Fibroblast of villous mesenchyme (primary cell): ENCODE measurements around the gene NAA15. TPM values are rescaled to one million over a fixed set of nuclear protein-coding genes. Genes with fewer than 3 reads are reported as not detected.
"Not testable (repeated sequence)": the region's sequence is repeated elsewhere in the genome, so short reads cannot be mapped to it uniquely, and the experiment has no call there.

Experiments used
- DNase-seq: peaks from one replicate; pipeline ENCODE4 v3.0.0-alpha.2; 2010; ENCODE audit warnings: low read depth
- H3K4me3 ChIP-seq: 2 replicates; pipeline ENCODE4 v1.5.1; 2011; ENCODE audit warnings: low read depth, mild to moderate bottlenecking, low read length
- total RNA-seq: library from RNA; depleted of rRNA; stranded (reverse); fragments of >200 nt; gene quantifications from 2 replicates; pipeline ENCODE4 v1.2.3, GENCODE V29; 2012
- TF ChIP-seq, protein P1 (sequence below): IDR thresholded peaks from 2 replicates; pipeline ENCODE4 v1.5.1; 2012; ENCODE audit warnings: low read depth, mild to moderate bottlenecking, low read length; ENCODE audit not compliant: insufficient read depth

Gene NAA15
- total RNA-seq, 1 donor: 66.5 TPM

DNA sequence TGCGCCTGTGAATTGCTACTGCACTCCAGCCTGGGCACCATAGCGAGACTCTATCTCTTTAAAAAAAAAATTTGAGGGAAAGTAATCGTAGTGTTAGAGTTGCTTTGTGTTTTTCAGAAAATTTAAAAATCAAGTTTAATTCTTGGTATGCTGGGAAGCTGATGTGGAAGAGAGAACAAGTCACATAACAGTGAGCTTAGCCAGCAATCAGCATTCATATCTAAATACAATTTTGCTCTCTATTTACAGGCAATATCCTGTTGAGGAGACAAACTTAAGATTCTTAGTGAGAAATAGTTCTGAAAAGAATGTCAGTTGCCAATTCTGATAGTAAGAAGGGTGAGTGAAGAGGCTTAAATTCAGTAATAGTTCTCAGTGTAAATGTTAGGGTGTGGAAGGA, 10.6 kb downstream of the NAA15 start:
- H3K4me3 ChIP-seq: no peak overlapping the region
- TF ChIP-seq, protein P1, sequence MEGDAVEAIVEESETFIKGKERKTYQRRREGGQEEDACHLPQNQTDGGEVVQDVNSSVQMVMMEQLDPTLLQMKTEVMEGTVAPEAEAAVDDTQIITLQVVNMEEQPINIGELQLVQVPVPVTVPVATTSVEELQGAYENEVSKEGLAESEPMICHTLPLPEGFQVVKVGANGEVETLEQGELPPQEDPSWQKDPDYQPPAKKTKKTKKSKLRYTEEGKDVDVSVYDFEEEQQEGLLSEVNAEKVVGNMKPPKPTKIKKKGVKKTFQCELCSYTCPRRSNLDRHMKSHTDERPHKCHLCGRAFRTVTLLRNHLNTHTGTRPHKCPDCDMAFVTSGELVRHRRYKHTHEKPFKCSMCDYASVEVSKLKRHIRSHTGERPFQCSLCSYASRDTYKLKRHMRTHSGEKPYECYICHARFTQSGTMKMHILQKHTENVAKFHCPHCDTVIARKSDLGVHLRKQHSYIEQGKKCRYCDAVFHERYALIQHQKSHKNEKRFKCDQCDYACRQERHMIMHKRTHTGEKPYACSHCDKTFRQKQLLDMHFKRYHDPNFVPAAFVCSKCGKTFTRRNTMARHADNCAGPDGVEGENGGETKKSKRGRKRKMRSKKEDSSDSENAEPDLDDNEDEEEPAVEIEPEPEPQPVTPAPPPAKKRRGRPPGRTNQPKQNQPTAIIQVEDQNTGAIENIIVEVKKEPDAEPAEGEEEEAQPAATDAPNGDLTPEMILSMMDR: no peak
- no peak for DNase-seq

DNA sequence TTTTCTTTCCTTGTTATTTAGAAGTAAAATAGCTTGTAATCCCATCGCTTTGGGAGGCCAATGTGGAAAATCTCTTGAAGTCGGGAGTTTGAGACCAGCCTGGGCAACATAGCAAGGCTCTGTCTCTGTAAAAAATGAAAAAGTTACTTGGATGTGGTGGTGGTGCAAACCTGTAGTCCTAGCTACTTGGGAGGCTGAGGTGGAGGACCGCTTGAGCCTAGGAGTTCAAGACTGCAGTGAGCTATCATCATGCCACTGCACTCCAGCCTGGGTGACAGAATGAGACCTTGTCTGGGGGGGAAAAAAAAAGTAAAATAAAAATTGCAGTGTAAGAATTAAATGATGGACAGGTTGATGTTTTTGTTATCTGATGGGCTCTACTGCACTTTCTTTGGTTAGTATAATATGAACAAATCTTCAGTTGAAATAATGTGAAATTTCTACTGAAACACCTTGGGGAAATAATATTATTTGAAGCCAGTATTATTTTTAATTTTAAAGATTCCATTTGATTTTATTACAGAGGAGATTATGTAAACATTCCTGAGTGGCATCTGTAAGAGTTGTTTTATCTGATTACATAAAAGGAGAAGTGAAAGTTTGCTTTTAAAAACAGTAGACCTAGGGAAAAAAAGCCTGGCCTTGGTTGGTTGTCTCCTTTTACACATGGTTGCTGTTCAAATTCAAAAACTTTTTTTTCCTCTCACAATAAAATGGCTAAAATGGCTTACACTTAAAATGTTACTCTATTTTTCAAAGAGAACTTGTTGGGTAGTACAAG, 11.4 kb downstream of the NAA15 start:
- DNase-seq: peak; percentile 26
- TF ChIP-seq, protein P1: no peak
- no peak overlapping the region for H3K4me3 ChIP-seq

DNA sequence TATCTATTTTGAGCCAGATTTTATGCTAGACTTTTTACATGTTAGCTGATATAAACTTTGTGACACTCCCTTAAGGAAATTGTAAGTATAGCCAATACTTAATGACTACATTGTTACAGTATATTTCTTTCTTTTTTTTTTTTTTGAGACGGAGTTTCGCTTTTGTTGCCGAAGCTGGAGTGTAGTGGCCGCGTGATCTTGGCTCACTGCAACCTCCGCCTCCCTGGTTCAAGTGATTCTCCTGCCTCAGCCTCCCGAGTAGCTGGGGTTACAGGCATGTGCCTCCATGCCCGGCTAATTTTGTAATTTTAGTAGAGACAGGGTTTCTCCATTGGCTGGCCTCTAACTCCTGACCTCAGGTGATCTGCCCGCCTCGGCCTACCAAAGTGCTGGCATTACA, 12.1 kb downstream of the NAA15 start:
- DNase-seq, H3K4me3 ChIP-seq: not testable (repeated sequence)

DNA sequence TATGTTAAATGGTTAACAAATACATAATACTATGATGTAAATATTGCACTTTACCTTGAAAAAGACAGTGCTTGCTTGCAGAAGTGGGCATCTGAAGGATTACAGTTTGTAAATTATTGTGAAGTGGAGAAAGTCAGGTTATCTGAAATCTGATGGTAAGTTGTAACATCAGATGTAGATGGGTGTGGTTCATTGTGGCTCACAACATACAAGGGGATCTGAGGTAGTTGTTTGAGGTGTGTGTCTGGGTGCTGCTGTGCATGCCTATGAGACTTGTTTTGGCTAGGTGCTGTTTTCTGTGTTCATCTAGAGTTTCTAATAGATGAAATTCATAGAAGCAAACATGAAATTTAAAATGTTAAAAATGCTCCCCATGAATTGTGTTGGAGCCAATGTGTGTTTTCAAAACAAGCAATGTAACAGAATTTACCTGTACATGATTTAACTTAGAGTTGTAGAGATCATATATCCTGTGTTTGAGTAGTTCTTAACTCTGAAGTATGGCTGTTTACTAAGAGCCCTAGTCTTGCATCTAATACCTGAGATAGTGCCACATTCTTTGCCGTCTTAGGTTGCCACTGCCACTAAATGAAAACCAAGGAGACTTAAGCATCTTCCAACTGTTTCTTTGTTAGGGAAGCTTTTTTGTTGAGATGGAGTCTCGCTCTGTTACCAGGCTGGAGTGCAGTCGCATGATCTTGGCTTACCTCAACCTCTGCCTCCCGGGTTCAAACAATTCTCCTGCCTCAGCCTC, 12.9 kb downstream of the NAA15 start:
- DNase-seq: no peak
- TF ChIP-seq, protein P1: no peak
- no peak overlapping the region for H3K4me3 ChIP-seq

DNA sequence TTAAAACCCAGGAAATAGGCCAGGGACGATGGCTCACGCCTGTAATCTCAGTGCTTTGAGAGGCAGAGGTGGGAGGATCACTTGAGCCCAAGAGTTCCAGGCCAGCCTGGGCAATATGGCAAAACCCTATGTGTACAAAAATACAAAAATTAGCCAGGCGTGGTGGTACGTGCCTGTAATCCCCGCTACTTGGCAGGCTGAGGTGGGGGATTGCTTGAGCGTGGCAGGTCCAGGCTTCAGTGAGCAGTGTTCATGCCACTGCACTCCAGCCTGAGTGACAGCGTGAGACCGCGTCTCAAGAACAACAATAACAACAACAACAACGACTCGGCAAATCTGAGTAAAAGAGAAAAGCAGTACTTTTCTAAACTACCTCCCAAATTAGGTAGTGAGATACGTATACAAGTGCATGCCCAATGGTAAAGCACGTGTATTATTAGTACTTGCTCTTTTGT, 13.9 kb downstream of the NAA15 start:
- DNase-seq: no peak
- H3K4me3 ChIP-seq: no peak overlapping the region
- TF ChIP-seq, protein P1: no peak

DNA sequence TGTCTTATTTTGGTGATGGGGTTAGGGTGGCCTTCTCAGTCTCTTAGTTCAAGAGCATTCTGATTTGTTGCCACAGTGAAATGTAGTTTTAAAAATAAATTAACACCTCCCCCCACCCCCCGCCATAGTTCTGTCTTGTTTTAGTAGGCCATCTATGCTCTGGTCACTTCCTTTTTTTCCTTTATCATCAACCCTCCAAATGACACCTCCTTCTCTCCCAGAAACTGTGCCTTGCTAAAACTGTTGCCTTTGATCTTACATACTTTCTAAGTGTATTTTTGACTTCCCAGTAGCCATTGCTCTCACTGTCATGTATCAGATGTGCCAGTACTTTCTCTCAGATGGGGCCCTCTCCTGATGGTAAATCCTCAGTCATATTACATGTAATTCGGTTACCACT, 15.4 kb downstream of the NAA15 start:
- TF ChIP-seq, protein P1: no peak
- DNase-seq: no peak
- H3K4me3 ChIP-seq: no peak overlapping the region

DNA sequence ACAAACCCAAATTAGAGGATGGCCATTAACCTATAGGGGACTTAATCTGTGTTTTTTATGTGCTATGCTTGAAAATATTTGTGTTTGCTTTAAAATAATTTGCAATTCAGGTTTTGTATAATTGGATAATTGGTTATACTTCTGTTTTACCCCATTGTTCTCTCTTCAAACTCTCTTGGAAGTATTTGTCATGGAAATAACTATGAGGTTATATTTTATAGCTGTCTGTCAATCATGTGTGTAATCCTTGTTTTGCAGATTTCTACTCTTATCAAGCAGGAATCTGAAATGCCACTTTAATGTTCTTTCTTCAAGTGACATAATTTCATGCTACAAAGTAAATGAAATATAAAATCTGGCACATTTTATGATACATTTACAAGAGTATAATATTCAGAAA, 16.3 kb downstream of the NAA15 start:
- H3K4me3 ChIP-seq: no peak overlapping the region
- no peak for DNase-seq
- TF ChIP-seq, protein P1: no peak
